ENCODE results near the gene BPNT1.

The BPNT1 gene

DNA sequence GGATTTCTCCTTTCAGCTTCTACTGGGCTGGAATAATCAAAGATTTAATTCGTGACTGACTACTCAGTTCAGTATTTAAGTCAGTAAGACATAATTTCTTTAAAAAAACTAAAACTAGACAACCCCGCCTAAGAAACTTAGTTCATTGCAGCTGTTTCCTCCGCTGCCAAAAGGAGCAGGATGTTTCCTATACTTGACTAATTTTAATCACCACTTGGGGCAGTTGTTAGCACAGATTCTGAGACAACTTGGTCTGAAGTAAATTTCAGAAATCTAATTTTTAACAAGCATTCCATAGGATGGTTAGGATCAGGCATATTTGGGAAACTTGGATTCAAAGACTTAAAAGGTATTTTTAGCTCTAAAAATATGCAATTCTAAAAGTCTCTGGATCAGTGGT is 77.3 kb downstream of the BPNT1 start:
- DNase-seq (ENCODE audit: low read depth in 4 of 4, low spot score in 1 of 4) = no peak

DNA sequence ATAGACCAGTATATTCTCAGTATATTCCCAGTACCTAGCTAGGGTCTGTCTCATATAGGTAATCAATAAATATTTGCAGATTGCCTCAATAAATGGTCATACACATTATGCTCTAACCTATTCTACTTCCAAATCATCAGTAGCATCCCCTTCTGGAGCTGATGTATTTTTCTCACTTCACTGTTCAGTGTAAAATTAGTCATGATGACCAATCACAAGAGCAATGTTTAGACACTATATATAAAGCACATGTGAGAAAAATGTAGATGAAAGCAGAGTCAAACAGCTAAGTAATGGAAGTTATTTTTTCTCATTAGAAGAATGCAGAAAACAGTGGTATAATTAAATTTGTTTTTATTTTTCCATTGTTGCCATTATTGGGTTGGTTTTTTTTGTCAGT is 78.0 kb downstream of the BPNT1 start:
- DNase-seq (ENCODE audit: low read depth in 4 of 4, low spot score in 1 of 4) = no peak

Data from stimulated activated CD4-positive, alpha-beta T cell treated with anti-CD3 and anti-CD28 coated beads, Interleukin-1b, Interleukin-23, amount 100 ng/mL, for 24 hours (primary cell).